Measurements from ENCODE around the gene SLC9A9. TPM values are rescaled to one million over a fixed set of nuclear protein-coding genes. Genes with fewer than 3 reads are reported as not detected.

SLC9A9 gene
- total RNA-seq, 4 donors from 2014 or later, result 12.8 to 63.8 (median 33.3) TPM

GRCh38 chr3:143455480-143455879, 392.8 kb downstream of the SLC9A9 start:
- H3K36me3 ChIP-seq, result peaks cover 0 to 3% of the 10 kb centered on the region in 2 donors
- TF ChIP-seq POLR2A (IDR thresholded peaks at IDR 0.05), result no peak
- TF ChIP-seq CTCF (IDR thresholded peaks at IDR 0.05), result no peak
- no peaks in the 10 kb centered on the region for H3K4me1 ChIP-seq
- no peaks in the 10 kb centered on the region for H3K9me3 ChIP-seq
- H3K27ac ChIP-seq, result no peak overlapping the region
- no peak overlapping the region for H3K4me3 ChIP-seq
- no peaks in the 10 kb centered on the region for H3K27me3 ChIP-seq
- no peak for DNase-seq
- intact Hi-C loops (cut with DNase I; ENCODE audit: low total_unique reads), result no loop called here

- intact Hi-C loops (cut with DNase I; ENCODE audit: low total_unique reads), result no loop called here
- H3K27me3 ChIP-seq, result no peaks in the 10 kb centered on the region
- no peak for DNase-seq
- no peaks in the 10 kb centered on the region for H3K4me1 ChIP-seq
- no peak overlapping the region for H3K27ac ChIP-seq
- no peak overlapping the region for H3K4me3 ChIP-seq
- no peaks in the 10 kb centered on the region for H3K36me3 ChIP-seq
- no peak for TF ChIP-seq CTCF (IDR thresholded peaks at IDR 0.05)
- no peak for TF ChIP-seq POLR2A (IDR thresholded peaks at IDR 0.05)
- no peaks in the 10 kb centered on the region for H3K9me3 ChIP-seq
Measured at GRCh38 chr3:143450632-143451031, 397.6 kb downstream of the SLC9A9 start.

- Histone ChIP-seq H3K36me3 (no peaks in the 10 kb centered on the region), H3K4me1 (no peaks in the 10 kb centered on the region), H3K27ac (no peak overlapping the region), H3K9me3 (no peaks in the 10 kb centered on the region), H3K4me3 (no peak overlapping the region), H3K27me3 (no peaks in the 10 kb centered on the region)
- no peak for TF ChIP-seq POLR2A (IDR thresholded peaks at IDR 0.05)
- no peak for DNase-seq
- intact Hi-C loops (cut with DNase I; ENCODE audit: low total_unique reads), result no loop called here
Measured at GRCh38 chr3:143447491-143447890, 400.8 kb downstream of the SLC9A9 start.

- TF ChIP-seq POLR2A (IDR thresholded peaks at IDR 0.05) (no peak), CTCF (IDR thresholded peaks at IDR 0.05) (no peak)
Measured at GRCh38 chr3:143445118-143445517, 403.1 kb downstream of the SLC9A9 start.

GRCh38 chr3:143443851-143444331, 404.4 kb downstream of the SLC9A9 start:
- no peak for TF ChIP-seq POLR2A (IDR thresholded peaks at IDR 0.05)
- TF ChIP-seq CTCF (IDR thresholded peaks at IDR 0.05), result no peak
- no peaks in the 10 kb centered on the region for H3K9me3 ChIP-seq
- peak overlapping the region; percentile 22 to 44 for H3K27ac ChIP-seq
- H3K27me3 ChIP-seq, result no peaks in the 10 kb centered on the region
- intact Hi-C loops (cut with DNase I; ENCODE audit: low total_unique reads), result no loop called here
- DNase-seq, result peak in 1 of 2 donors; percentile 64
- H3K4me1 ChIP-seq, result no peaks in the 10 kb centered on the region
- H3K36me3 ChIP-seq, result no peaks in the 10 kb centered on the region
- no peak overlapping the region for H3K4me3 ChIP-seq

More at GRCh38 chr3:143445118-143445517, 403.1 kb downstream of the SLC9A9 start:
- Histone ChIP-seq H3K4me3 (no peak overlapping the region), H3K27me3 (no peaks in the 10 kb centered on the region), H3K36me3 (no peaks in the 10 kb centered on the region), H3K27ac (no peak overlapping the region), H3K4me1 (no peaks in the 10 kb centered on the region), H3K9me3 (no peaks in the 10 kb centered on the region)
- no peak for DNase-seq
- intact Hi-C loops (cut with DNase I; ENCODE audit: low total_unique reads), result no loop called here

Measured in uterus (tissue), 4 donors.